PC-9 (cell line): Measurements from ENCODE around the gene ROS1. TPM values are rescaled to one million over a fixed set of nuclear protein-coding genes. Genes with fewer than 3 reads are reported as not detected.
"Not testable (repeated sequence)": the region's sequence is repeated elsewhere in the genome, so short reads cannot be mapped to it uniquely, and the experiment has no call there.

ENCODE experiments used
- BruUV-seq: library from RNA; stranded (reverse); fragments of 400-500 nt; replicated peaks from 2 replicates; lab custom pipeline; 2021; lab: Mats Ljungman, UMichigan
- CTCF ChIA-PET: fragments of 300-600 bp; sonication (Branson Sonifier 250); formaldehyde crosslinking; loops from one replicate; lab custom pipeline; 2022; ENCODE audit warnings: antibody characterized with exemption; lab: Charles Lee
- POLR2A ChIA-PET: fragments of 300-600 bp; sonication (Branson Sonifier 250); formaldehyde crosslinking; loops from one replicate; lab custom pipeline; 2022; ENCODE audit warnings: antibody characterized with exemption; ENCODE audit not compliant: unreplicated experiment; lab: Charles Lee
- DNase-seq, 2 experiments: peaks; one replicate each; pipeline versions ENCODE4 v3.0.0 to v3.0.0-alpha.2; 2015 to 2022; ENCODE audit warnings: mixed read lengths in 1 of 2
- H2AFZ ChIP-seq: fragments of 200-600 bp; sonication (generic); 2 replicates; pipeline ENCODE4 v1.8.1; 2017; ENCODE audit warnings: antibody characterized with exemption
- H3F3A ChIP-seq: fragments of 200-600 bp; sonication (generic); 2 replicates; pipeline ENCODE4 v1.8.1; 2017; ENCODE audit warnings: antibody characterized with exemption, mild to moderate bottlenecking, low read depth; ENCODE audit not compliant: insufficient read depth
- H3K27ac ChIP-seq: fragments of 200-600 bp; sonication (generic); 2 replicates; pipeline ENCODE4 v1.6.1; 2016; ENCODE audit warnings: mixed run types
- H3K27me3 ChIP-seq: fragments of 200-600 bp; sonication (generic); 2 replicates; pipeline ENCODE4 v1.6.1; 2016; ENCODE audit warnings: low read depth, mixed run types; ENCODE audit not compliant: insufficient read depth
- H3K36me3 ChIP-seq: fragments of 200-600 bp; sonication (generic); 2 replicates; pipeline ENCODE4 v1.6.1; 2016; ENCODE audit warnings: low read depth, mixed run types
- H3K4me1 ChIP-seq: fragments of 200-600 bp; sonication (generic); replicated peaks from 2 replicates; pipeline ENCODE4 v1.6.1; 2016; ENCODE audit warnings: mixed run types; ENCODE audit not compliant: insufficient read depth
- H3K4me2 ChIP-seq: fragments of 200-600 bp; sonication (generic); 2 replicates; pipeline ENCODE4 v1.6.1; 2017; ENCODE audit warnings: mixed run types
- H3K4me3 ChIP-seq: fragments of 200-600 bp; sonication (generic); 2 replicates; pipeline ENCODE4 v1.6.1; 2016; ENCODE audit warnings: mixed run types
- H3K79me2 ChIP-seq: fragments of 200-600 bp; sonication (generic); 2 replicates; pipeline ENCODE4 v1.6.1; 2017; ENCODE audit warnings: low read depth, mixed run types
- H3K9me2 ChIP-seq: fragments of 200-600 bp; sonication (generic); 2 replicates; pipeline ENCODE4 v1.8.1; 2017; ENCODE audit warnings: mild to moderate bottlenecking; ENCODE audit not compliant: insufficient read depth
- H3K9me3 ChIP-seq: fragments of 200-600 bp; sonication (generic); 2 replicates; pipeline ENCODE4 v1.8.1; 2016; ENCODE audit warnings: low read depth; ENCODE audit not compliant: insufficient read depth
- H4K20me1 ChIP-seq: fragments of 200-600 bp; sonication (generic); 2 replicates; pipeline ENCODE4 v1.8.1; 2017; ENCODE audit not compliant: insufficient read depth
- EZH2 ChIP-seq: fragments of 200-600 bp; sonication (generic); IDR thresholded peaks from 2 replicates; pipeline ENCODE4 v1.8.0; 2017; ENCODE audit warnings: antibody characterized with exemption, low read depth
- intact Hi-C: fragments of 100-400 bp; cut with micrococcal nuclease; formaldehyde crosslinking; loops from one replicate; pipeline ENCODE4 v1.10.0; 2022; ENCODE audit not compliant: unreplicated experiment
- total RNA-seq: library from RNA; stranded (reverse); gene quantifications from 2 replicates; pipeline ENCODE4 v1.2.3, GENCODE V29; 2021
- TF ChIP-seq, protein P1 (sequence below): fragments of 200-600 bp; sonication (generic); conservative IDR thresholded peaks from 2 replicates; pipeline ENCODE4 v1.6.1; 2017; ENCODE audit warnings: mixed run types, antibody characterized with exemption, mild to moderate bottlenecking, moderate library complexity

ROS1 gene
- total RNA-seq, 1 experiment from 2014 or later, result not detected

DNA sequence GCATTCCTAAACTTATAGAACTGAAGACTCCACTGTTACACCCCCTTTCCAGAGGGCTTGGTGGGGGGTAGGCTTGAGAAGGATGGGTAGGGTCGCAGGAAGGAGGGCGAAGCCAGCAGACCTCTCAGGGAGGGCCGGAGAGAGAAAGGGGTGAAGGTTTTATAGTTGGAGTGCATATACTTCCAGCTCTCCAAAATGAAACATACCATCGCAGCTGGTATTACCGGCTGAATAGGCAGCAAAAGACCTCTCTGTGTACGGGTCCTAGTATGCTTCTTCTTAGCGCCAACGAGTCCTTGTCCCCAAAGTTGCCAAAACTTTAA, 161.4 kb downstream of the ROS1 start:
- H3F3A ChIP-seq, result no peaks in the 10 kb centered on the region
- no peak overlapping the region for H3K4me2 ChIP-seq
- no peak for TF ChIP-seq EZH2
- no peak for DNase-seq
- intact Hi-C loops, result no loop called here
- H3K4me3 ChIP-seq, result no peak overlapping the region
- no peaks in the 10 kb centered on the region for H3K9me2 ChIP-seq
- H4K20me1 ChIP-seq, result no peaks in the 10 kb centered on the region
- H3K36me3 ChIP-seq, result no peaks in the 10 kb centered on the region
- POLR2A ChIA-PET, result no interaction called here
- CTCF ChIA-PET, result interaction anchor here (0.5 kb wide), 1 partner anchor 75 kb away, joined by 7 read pairs; no protein-coding TSS in a partner anchor
- H3K27ac ChIP-seq, result no peak overlapping the region
- no peaks in the 10 kb centered on the region for H3K79me2 ChIP-seq
- H3K9me3 ChIP-seq, result no peaks in the 10 kb centered on the region; the same call in 1 of the 2 replicates
- peaks cover 20% of the 10 kb centered on the region; the same call in 1 of the 2 replicates for H3K27me3 ChIP-seq
- no TSS peak for BruUV-seq
- no peaks in the 10 kb centered on the region for H3K4me1 ChIP-seq
- no peak overlapping the region for H2AFZ ChIP-seq

DNA sequence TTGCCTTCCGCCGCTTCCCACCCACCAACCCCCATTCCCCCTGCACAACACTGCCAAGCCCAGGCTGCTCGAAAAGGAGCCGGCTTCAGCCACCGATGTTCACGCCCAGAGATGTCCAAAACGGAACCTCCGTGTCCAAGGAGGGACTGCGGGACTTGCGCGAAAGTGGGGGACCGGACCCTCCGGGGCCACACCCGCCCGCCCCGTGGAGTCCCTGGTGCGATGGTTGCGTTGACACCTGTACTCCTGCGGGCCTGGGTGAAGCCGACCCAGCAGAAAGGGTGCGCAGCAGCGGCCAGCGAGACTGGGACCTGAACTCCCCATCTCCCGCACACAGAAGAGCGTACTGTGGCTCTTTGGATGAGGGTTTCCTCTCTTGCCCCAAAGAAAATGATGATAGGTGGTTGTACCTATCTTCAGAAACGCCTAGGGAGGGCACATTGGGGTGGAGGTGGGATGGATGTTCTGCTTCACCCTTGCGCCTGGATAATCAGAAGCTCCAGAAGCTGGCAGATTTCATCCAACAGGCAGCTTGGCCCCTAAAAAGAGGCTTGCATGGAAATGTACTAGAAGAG, 162.3 kb downstream of the ROS1 start:
- no peak overlapping the region for H3K4me3 ChIP-seq
- BruUV-seq, result no TSS peak
- intact Hi-C loops, result no loop called here
- CTCF ChIA-PET, result no interaction called here
- no peak overlapping the region for H3K27ac ChIP-seq
- H3K36me3 ChIP-seq, result no peaks in the 10 kb centered on the region
- no peak for DNase-seq
- H3K4me2 ChIP-seq, result no peak overlapping the region
- H3K27me3 ChIP-seq, result peaks cover 15% of the 10 kb centered on the region; the same call in 1 of the 2 replicates
- no peaks in the 10 kb centered on the region for H3K79me2 ChIP-seq
- POLR2A ChIA-PET, result no interaction called here
- H3K9me3 ChIP-seq, result no peaks in the 10 kb centered on the region; the same call in 1 of the 2 replicates
- H4K20me1 ChIP-seq, result no peaks in the 10 kb centered on the region
- H2AFZ ChIP-seq, result no peak overlapping the region
- no peaks in the 10 kb centered on the region for H3K9me2 ChIP-seq
- no peaks in the 10 kb centered on the region for H3F3A ChIP-seq
- TF ChIP-seq, protein P1, sequence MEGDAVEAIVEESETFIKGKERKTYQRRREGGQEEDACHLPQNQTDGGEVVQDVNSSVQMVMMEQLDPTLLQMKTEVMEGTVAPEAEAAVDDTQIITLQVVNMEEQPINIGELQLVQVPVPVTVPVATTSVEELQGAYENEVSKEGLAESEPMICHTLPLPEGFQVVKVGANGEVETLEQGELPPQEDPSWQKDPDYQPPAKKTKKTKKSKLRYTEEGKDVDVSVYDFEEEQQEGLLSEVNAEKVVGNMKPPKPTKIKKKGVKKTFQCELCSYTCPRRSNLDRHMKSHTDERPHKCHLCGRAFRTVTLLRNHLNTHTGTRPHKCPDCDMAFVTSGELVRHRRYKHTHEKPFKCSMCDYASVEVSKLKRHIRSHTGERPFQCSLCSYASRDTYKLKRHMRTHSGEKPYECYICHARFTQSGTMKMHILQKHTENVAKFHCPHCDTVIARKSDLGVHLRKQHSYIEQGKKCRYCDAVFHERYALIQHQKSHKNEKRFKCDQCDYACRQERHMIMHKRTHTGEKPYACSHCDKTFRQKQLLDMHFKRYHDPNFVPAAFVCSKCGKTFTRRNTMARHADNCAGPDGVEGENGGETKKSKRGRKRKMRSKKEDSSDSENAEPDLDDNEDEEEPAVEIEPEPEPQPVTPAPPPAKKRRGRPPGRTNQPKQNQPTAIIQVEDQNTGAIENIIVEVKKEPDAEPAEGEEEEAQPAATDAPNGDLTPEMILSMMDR, result no peak
- no peak for TF ChIP-seq EZH2
- no peaks in the 10 kb centered on the region for H3K4me1 ChIP-seq

DNA sequence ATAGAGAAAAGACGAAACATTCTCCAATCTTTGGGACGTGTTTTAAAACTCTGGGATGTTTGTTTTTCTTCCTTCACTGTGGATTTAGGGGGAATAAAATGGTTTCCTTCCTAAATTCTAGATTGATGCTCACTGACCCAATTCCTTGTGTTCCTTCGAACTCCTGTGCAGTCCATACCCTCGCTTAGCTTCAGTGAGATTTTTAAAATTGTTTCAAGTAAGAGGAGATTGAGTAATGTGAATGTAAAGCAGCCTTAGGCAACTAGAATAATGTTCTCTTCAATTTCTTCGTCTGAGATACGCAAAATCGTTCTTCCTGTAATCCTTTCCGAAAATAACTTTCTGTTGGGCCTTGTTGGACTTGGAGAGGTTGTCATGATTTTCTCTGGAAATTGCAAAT, 162.9 kb downstream of the ROS1 start:
- no peak overlapping the region for H3K4me3 ChIP-seq
- CTCF ChIA-PET, result no interaction called here
- no peaks in the 10 kb centered on the region; the same call in 1 of the 2 replicates for H3K9me3 ChIP-seq
- H4K20me1 ChIP-seq, result no peaks in the 10 kb centered on the region
- H3K79me2 ChIP-seq, result no peaks in the 10 kb centered on the region
- H3F3A ChIP-seq, result no peaks in the 10 kb centered on the region
- POLR2A ChIA-PET, result no interaction called here
- no peak overlapping the region for H2AFZ ChIP-seq
- no peak for DNase-seq
- H3K36me3 ChIP-seq, result no peaks in the 10 kb centered on the region
- no peak overlapping the region for H3K4me2 ChIP-seq
- intact Hi-C loops, result no loop called here
- peaks cover 15% of the 10 kb centered on the region; the same call in 1 of the 2 replicates for H3K27me3 ChIP-seq
- H3K27ac ChIP-seq, result no peak overlapping the region
- H3K4me1 ChIP-seq, result no peaks in the 10 kb centered on the region
- H3K9me2 ChIP-seq, result no peaks in the 10 kb centered on the region
- TF ChIP-seq, protein P1, result no peak
- no peak for TF ChIP-seq EZH2
- BruUV-seq, result no TSS peak

DNA sequence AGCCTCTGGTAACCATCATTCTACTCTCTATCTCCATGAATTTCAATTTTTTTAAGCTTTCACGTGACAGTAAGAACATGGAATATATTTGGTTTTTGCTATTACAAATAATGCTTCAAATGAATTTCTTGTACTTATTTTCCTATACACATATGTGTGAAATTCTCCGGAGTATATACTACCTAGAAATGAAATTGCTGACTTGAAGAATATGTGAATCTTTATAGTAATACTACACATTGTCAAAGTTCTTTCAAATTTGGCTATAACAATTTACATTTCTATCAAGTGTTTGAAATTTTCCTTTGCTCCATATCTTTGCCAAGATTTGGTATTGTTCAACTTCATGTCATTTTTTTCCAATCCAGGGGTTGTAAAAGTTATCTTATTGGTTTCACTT, 172.0 kb downstream of the ROS1 start:
- no peak overlapping the region for H3K4me2 ChIP-seq
- POLR2A ChIA-PET, result no interaction called here
- CTCF ChIA-PET, result no interaction called here

DNA sequence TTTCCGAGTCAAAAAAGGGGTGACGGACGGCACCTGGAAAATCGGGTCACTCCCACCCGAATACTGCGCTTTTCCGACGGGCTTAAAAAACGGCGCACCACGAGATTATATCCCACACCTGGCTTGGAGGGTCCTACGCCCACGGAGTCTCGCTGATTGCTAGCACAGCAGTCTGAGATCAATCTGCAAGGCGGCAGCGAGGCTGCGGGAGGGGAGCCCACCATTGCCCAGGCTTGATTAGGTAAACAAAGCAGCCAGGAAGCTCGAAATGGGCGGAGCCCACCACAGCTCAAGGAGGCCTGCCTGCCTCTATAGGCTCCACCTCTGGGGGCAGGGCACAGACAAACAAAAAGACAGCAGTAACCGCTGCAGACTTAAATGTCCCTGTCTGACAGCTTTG, 180.8 kb downstream of the ROS1 start:
- H3K4me3 ChIP-seq, intact Hi-C loops, BruUV-seq: not testable (repeated sequence)

More for the DNA sequence above, 172.0 kb downstream of the ROS1 start:
- H4K20me1 ChIP-seq, result no peaks in the 10 kb centered on the region
- no peaks in the 10 kb centered on the region for H3K36me3 ChIP-seq
- no peaks in the 10 kb centered on the region for H3K4me1 ChIP-seq
- no TSS peak for BruUV-seq
- no peaks in the 10 kb centered on the region for H3K9me3 ChIP-seq
- H3K27ac ChIP-seq, result no peak overlapping the region
- H3K4me3 ChIP-seq, result no peak overlapping the region
- no peaks in the 10 kb centered on the region for H3K9me2 ChIP-seq
- no peak overlapping the region for H2AFZ ChIP-seq
- intact Hi-C loops, result no loop called here
- DNase-seq, result no peak
- no peaks in the 10 kb centered on the region for H3K27me3 ChIP-seq
- H3K79me2 ChIP-seq, result no peaks in the 10 kb centered on the region
- TF ChIP-seq, protein P1, result no peak
- no peak for TF ChIP-seq EZH2
- no peaks in the 10 kb centered on the region for H3F3A ChIP-seq

More for the DNA sequence above, 180.8 kb downstream of the ROS1 start:
- H3K4me2 ChIP-seq, CTCF ChIA-PET, H4K20me1 ChIP-seq, POLR2A ChIA-PET, H3K27me3 ChIP-seq, H2AFZ ChIP-seq, H3K27ac ChIP-seq, H3K79me2 ChIP-seq, H3K9me2 ChIP-seq, H3F3A ChIP-seq, H3K4me1 ChIP-seq, H3K9me3 ChIP-seq, H3K36me3 ChIP-seq, DNase-seq: not testable (repeated sequence)
